Glomerular endothelial cell (primary cell): ENCODE data around the gene SIRT2. TPM values are rescaled to one million over a fixed set of nuclear protein-coding genes. Genes with fewer than 3 reads are reported as not detected.

Experiments
- DNase-seq: peaks from one replicate; pipeline ENCODE4 v3.0.0-alpha.2; 2011; ENCODE audit warnings: low read depth, low spot score; ENCODE audit errors: extremely low read depth
- total RNA-seq: library from RNA; depleted of rRNA; stranded (reverse); fragments of >200 nt; gene quantifications from 2 replicates; pipeline ENCODE4 v1.2.3, GENCODE V29; 2015

SIRT2 gene
- total RNA-seq, 1 donor from 2014 or later = 101 TPM

DNA sequence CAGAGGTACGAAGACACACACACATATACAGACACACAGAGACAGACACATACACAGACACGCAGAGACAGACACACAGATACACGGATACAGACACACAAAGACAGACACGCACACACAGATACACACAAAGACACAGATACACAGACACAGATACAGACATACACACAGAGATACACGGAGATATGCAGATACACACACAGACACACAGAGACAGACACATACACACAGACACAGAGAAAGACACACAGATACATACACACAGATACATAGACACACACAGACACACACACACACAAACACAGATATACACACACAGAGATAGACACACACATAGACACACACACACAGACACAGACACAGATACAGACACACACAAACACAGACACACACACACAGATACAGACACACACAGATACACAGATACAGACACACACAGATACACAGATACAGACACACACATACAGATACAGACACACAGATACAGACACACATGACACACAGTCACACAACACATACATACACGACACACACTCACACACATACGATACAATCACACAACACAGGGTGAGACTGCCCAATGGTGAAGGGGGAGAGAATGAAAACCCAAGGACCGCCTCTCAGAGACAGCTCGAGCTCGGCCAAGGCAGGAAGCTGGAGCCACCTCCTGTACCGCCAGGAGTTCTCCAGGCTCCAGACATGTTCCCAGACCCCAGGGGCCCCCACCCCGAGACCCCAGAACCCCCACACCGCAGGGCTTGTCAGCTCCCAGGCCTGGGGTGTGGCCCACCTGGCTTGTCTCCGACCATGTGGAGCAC is 21.4 kb upstream of the SIRT2 start:
- DNase-seq = no peak

GRCh38 chr19:38919837-38920601 is 20.6 kb upstream of the SIRT2 start:
- DNase-seq = no peak

DNA sequence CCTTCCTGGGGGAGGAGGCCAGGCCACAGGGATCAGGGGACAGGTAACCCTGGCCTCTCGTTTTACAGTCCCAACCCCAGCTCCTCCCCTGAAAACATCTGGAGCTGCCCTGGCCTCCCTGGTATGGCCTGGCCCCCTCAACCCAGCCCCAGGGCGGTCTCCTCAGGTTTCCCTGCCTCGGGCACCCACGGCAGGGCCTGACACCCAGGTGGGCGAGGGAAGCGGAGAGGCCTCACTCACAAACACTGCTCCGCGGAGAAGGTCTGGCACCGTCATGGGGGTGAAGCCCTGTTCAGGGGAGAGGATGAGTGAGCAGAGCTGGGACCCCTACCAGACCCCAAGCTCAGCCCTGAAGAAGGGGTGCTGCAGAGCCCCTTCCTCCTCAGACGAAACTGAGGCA is 19.1 kb upstream of the SIRT2 start:
- DNase-seq = no peak

DNA sequence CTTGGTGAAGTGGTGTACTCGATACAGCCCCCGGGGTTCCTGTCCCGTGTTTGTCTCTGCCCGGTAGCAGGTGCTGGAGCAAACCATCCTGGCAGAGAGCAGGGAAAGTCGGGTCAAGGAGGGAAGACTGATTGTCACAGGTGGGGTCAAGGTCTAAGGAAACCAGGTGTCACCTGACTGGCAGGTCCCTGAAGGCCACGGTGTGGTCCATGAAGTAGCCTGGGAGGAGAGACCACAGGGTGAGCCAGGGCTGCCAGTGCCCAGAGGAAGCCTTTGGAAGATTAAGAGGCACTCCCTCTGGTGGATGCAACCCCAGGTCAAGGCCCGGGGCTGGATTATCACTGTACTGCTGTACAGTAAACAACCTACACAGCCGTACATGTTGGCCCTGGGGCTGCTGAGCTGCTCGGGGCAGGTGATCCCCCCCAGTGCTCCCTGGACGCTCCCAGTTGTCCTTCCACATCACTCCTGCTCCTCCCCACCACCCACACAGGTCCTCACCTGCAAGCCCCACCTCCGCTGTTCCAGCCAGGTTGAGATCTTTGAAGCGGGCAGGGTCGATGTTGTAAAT is 18.6 kb upstream of the SIRT2 start:
- DNase-seq = no peak

DNA sequence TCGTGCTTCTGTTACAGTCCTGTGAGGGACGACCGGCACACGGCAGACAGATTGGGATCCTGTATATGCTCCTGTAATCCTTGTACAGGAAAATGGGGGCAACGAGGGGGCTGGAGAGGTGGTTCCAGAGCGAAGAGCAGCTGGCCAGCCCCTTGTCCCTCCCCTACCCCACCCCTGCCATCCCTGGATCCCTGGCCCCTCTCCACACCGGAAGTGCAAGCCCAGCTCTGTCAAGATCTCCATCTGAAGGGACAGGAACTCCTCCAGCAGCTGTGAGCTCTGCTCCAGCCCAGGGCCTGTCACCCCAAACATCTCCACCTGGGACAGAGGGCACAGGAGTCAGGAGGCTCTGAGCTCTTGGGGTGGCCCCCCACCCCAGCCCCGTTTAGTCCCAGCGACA is 18.1 kb upstream of the SIRT2 start:
- DNase-seq = no peak

- DNase-seq = no peak
These were observed 16.2 kb upstream of the SIRT2 start for GRCh38 chr19:38915329-38916321.

DNA sequence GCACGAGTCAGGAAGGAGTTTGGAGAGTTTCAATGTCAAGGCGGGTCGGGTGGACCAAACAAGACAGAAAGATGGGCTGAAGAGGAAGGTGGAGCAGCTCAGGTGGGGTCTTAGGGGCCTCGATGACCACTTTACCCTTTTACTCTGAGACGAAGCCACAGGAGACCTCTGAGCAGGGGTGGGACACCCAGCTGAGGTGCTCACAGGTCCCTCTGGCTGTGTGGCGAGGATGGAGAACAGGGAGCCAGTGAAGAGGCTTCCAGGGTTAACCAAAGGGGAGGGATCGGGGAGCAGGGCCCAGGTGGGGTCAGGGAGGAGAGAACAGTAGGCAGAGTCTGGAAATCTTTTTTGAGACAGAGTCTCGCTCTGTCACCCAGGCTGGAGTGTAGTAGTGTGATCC is 14.5 kb upstream of the SIRT2 start:
- DNase-seq = no peak

DNA sequence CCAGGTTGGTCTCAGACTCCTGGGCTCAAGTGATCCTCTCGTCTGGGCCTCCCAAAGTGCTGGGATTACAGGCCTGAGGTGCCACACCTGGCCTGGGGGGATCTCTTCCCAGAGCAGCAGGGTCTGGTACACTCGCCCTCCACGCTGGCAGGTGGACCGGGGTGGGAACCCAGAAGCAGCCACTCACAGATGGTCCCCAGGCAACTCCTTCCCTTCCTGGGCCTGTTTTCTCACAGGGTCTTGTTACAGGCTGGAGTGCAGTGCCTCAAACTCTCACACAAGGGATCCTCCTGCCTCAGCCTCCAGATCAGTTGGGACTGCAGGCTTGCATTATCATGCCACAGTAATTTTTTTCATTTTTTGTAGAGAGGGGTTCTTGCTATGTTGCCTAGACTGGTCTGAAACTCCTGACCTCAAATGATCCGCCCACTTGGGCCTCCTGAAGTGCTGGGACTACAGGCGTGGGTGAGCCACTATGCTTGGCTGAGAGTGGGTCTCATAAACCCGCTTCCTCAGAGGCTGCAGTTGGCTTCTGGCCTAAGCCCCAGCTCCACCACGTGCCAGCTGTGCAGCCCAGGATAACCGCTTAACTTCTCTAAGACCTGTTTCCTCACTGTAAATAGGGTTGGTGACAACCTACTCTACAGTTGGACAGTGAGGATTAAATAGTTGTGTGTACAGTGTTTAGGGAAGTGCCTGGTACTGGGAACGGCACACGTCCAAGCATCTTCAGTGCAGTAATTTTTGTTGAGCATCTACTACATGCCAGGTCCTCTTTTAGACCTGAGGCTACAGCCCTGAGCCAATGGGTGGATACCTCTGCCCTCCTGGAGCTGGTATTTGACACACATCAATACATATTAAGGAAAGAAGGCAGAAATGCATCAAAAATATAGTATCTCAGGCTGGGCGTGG is 13.4 kb upstream of the SIRT2 start:
- no peak for DNase-seq

DNA sequence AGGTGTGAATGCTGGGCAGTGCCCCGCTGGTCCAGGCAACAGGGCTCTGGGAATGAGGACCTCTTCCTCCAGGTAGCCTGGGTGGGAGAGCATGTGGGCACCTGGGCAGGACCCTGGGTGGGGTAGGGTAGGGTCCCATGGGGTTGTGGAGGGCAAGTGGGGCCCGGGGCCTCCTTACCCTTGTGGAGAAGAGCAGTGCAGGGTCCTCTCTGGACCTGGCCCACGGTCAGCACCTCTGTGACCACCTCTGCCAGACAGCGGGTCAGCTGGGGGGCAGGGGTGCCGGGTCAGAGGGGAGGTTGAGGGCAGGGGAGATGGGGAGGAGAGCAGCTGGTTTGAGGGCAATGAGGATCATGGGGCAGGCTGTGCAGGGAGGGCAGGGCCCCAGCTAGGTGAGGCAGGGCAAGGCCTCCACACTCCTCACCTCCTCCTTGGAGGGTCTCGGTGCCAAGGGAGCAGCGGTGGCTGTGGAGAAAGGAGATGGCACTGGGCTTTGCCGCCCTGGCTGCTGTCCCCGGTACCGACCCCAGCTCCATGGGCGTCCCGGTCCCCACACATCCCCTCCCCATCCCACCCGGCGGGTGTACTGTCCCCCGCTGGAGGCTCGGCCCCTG is 12.1 kb upstream of the SIRT2 start:
- DNase-seq = no peak

GRCh38 chr19:38910488-38910887 is 11.1 kb upstream of the SIRT2 start:
- DNase-seq = no peak

DNA sequence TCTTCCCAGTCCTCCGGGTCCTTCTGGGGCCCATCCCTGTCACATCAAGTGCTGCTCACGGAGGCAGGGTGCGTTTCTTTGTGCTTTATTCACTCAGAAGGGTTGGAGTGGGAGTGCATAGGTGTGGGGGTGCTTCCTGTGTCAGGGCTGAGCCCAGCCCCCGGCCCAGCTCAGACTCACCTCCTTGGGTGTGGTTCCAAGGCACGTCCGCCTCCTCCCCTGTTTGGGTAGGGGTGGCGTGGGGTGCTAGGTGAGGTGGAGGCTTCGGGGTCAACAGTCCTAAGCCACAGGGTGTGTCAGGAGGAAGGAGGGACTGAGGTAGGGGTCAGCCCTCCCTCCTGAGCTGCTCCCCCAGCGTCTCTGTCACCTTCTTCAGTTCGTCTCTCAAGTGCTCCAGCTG is 9.5 kb upstream of the SIRT2 start:
- DNase-seq = no peak

GRCh38 chr19:38907670-38908069 is 8.3 kb upstream of the SIRT2 start:
- DNase-seq = no peak

- no peak for DNase-seq
These were observed 7.8 kb upstream of the SIRT2 start for GRCh38 chr19:38907227-38907626.

- no peak for DNase-seq
These were observed 6.2 kb upstream of the SIRT2 start for GRCh38 chr19:38905620-38906019.

GRCh38 chr19:38904581-38905539 is 5.4 kb upstream of the SIRT2 start:
- DNase-seq = no peak

DNA sequence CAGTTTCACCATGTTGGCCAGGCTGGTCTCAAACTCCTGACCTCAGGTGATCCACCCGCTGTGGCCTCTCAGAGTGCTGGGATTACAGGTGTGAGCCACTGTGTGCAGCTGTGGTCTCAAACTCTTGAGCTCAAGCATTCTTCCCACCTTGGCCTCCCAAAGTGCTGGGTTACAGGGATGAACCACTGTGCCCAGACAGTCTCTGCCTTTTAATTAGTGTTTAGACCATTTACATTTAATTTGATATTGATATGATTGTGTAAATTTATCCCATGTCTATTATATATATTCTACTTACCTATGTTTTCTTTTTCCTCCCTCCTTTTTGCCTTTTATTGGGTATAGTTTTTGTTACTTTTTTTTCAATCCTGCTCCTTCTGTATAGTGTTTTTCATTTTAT is 2.3 kb upstream of the SIRT2 start:
- no peak for DNase-seq

DNA sequence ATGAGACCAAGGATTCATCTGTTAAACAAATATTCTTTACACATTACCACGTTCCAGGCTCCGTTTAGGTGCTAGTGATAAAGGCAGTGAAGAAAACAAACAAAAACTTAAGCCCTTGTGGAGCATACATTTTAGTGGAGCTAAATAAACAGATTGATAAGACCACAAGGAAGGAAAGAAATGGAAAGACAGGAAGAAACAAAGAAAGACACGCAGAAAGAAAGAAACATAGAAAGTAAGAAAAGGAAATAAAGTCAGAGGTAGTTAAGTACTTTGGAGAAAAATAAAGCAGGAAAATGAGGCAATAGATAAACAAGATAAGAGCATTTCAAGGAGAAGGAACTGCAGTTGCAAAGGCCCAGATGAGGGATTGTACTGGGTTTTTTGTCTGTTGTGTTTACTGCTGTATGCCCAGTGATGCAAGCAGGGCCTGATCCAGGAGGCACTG is 1.3 kb upstream of the SIRT2 start:
- no peak for DNase-seq

- DNase-seq = no peak
These were observed 798 bp upstream of the SIRT2 start for GRCh38 chr19:38900202-38900629.
